SU-DHL-6 (cell line): ENCODE results near the gene CFAP65.

Experiments
- EZH2phosphoT487 ChIP-seq: fragments of 200-600 bp; sonication (generic), shearing (Covaris generic); conservative IDR thresholded peaks from 2 replicates; pipeline ENCODE4 v1.6.1; 2018; ENCODE audit warnings: mild to moderate bottlenecking, antibody characterized with exemption, low read length, moderate library complexity, mixed read lengths
- TF ChIP-seq, protein P1 (sequence below): fragments of 200-600 bp; sonication (generic); IDR thresholded peaks from one replicate; pipeline ENCODE4 v1.5.1; 2017; ENCODE audit warnings: antibody characterized with exemption, mild to moderate bottlenecking, low read length, moderate library complexity; ENCODE audit not compliant: insufficient read depth, poor library complexity, severe bottlenecking

- TF ChIP-seq, protein P1, sequence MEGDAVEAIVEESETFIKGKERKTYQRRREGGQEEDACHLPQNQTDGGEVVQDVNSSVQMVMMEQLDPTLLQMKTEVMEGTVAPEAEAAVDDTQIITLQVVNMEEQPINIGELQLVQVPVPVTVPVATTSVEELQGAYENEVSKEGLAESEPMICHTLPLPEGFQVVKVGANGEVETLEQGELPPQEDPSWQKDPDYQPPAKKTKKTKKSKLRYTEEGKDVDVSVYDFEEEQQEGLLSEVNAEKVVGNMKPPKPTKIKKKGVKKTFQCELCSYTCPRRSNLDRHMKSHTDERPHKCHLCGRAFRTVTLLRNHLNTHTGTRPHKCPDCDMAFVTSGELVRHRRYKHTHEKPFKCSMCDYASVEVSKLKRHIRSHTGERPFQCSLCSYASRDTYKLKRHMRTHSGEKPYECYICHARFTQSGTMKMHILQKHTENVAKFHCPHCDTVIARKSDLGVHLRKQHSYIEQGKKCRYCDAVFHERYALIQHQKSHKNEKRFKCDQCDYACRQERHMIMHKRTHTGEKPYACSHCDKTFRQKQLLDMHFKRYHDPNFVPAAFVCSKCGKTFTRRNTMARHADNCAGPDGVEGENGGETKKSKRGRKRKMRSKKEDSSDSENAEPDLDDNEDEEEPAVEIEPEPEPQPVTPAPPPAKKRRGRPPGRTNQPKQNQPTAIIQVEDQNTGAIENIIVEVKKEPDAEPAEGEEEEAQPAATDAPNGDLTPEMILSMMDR: no peak
- no peak for TF ChIP-seq EZH2phosphoT487
Measured at GRCh38 chr2:218995561-218995960, 45.8 kb downstream of the CFAP65 start.
